NCI-H1092 treated with DMSO at 0.1 percent for 48 hours (cell line): ENCODE data around the gene PPP3R1.

Source experiments
- DNase-seq: peaks from one replicate; lab custom pipeline; 2025; lab: John Stamatoyannopoulos, UW

PPP3R1 gene

DNA sequence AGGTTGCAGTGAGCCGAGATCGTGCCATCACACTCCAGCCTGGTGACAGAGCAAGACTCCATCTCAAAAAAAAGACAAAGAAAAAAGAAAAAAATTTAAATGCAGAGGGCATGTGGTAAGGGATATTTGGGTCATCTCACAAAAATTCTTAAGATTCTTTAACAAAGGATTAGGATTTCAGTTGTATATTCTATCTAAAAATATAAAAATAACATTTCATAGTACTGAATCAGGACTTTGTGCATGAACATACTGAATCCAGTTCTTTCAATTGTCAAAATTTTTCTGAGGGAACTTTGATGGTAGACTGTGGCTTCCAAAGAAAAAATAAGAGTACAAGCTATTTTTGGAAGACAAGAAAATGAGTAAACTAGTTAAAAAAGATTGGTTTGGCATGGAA is 6.5 kb upstream of the PPP3R1 start:
- no peak for DNase-seq

GRCh38 chr2:68256093-68256450 is 3.7 kb upstream of the PPP3R1 start:
- no peak for DNase-seq

- DNase-seq = peak; percentile 21
These were observed 1.1 kb upstream of the PPP3R1 start for GRCh38 chr2:68253219-68254068.

DNA sequence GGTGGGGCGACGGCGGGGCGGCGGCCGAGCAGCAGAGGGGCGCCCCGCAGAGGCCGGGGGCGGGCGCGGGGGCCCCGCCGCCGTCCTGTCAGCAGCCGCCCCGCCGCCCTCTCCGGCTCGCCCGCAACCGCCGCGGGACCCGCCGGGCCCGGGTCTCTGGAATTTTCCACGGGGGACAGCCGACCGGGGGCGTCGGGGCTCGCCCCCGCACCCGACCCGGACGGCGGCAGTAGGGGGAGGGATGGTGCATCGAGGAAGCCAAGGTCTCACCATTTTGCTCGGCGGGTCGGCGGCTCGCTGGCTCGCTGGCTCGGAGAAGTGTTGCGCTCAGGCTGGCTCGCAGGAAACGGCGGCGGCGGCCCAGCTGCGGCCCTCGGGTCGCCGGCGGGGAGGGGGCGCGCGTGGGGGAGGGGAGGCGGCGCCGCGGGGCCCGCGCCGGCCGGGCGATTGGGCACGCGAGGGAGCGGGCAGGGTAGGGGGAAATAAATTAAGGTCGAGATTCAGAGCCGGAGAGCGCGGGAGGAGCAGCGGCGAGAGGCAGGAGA is 405 bp downstream of the PPP3R1 start:
- DNase-seq = no peak

DNA sequence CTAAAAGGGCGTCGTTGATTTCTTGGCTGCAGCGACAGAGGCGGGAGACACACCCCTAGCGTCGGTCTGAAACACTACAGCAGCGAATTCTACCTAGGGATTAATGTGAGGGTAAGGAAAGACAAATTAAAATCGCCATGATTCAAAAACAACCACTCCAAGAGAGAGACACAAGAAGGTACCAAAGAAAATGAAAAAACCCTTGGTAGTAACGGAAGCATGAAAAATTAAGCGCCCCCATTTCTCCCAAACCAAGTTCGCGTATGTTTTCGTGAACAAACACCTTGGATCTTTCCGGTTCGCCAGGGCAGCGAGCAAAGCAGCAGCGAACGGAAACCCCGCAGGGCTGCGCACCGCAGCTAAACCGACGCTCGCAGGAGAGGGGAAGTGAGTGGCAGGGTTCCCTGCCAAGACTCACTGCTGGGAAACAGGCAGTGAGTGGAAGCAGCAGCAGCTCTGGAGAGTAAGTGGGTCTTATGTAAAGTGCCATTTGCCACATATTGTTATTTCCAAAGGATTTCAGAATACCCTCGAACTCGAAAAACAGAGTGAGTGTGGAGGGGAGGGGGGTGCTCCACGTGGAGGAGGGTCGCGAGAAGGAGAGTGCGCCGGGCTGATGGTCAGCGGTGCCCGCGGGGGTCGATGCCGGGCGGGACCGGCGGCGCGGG is 1.0 kb downstream of the PPP3R1 start:
- DNase-seq = peak; percentile 79

DNA sequence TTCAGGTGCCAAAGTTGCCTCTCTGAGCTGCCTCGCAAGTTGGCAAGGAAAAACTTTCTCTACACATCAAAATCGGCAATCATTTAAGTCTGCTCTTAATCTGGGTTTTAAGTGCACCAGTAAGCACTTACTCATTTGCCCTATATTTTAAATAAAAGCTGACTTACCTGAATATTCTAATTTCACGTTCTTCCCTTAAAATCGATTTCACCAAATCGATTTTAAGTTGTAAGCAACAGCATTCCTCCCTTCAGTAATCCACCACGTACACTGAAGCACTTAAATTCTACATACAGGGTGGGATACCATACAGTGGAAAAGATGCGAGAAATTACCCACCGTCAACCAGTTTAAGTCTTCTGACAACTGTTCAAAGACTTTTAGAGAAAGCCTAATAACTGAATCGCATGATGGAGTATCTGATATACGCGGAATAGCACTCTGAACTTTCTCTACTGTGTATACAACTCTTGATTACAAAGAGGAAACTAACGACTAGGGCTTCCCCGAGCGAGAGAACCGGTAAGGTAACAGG is 1.6 kb downstream of the PPP3R1 start:
- no peak for DNase-seq

DNA sequence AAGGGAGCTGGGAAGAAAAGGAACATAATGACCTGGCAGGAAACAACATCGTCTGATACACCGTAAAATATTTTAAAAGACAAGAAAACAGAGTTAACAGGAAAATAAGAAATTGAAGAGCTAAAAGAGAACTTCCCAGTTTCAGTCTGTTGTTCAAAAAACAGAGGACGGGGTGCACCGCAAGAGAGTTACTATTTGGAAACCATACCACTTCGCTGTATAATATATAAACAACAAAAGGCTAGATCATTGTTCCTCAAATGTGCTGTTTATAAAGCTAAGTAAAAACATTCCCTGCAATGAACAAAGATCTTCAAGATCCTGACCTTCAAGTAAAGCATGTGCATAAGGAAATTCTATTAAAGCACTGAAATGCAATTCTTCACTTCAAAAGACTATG is 2.1 kb downstream of the PPP3R1 start:
- DNase-seq = no peak

DNA sequence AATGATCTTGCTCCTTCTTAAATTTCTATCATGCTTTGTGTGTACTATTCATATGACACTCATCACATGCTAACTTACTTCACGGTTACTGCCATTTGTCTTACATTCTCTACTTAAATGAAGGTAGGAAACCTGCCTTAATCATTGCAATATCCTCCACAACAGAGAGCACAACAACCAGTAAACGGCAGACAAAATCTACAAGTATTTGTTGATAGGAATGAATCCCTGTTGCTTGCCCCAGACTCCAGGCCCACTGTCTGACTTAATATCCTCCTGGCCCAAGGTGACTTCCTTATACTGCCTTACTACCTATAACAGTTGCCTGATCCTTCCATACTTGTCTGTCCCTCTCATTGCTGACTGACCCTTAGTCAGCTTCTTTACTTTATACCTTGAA is 3.5 kb downstream of the PPP3R1 start:
- no peak for DNase-seq

GRCh38 chr2:68248361-68248760 is 4.0 kb downstream of the PPP3R1 start:
- DNase-seq = no peak

GRCh38 chr2:68246396-68246795 is 5.9 kb downstream of the PPP3R1 start:
- DNase-seq = no peak

DNA sequence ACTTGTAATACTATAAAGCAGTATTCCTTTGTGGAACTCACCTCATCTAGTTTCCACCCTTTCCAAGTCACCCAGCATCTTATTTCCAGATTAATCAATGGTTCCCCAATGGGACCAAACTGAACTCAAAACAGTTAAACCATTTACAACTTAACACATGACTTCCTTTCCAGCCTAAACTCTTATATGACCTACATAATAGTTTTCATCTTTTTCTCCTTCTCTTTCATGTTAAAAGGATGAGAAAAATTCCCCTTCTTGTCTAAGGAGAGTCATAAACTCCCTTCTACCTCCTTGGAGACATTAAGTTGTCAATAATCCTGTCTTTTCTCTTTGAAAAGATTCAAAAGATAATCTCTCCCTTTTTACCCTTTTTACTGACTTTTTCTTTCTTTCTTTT is 6.7 kb downstream of the PPP3R1 start:
- no peak for DNase-seq

GRCh38 chr2:68245066-68245465 is 7.3 kb downstream of the PPP3R1 start:
- DNase-seq = no peak

GRCh38 chr2:68244456-68244855 is 7.9 kb downstream of the PPP3R1 start:
- no peak for DNase-seq

DNA sequence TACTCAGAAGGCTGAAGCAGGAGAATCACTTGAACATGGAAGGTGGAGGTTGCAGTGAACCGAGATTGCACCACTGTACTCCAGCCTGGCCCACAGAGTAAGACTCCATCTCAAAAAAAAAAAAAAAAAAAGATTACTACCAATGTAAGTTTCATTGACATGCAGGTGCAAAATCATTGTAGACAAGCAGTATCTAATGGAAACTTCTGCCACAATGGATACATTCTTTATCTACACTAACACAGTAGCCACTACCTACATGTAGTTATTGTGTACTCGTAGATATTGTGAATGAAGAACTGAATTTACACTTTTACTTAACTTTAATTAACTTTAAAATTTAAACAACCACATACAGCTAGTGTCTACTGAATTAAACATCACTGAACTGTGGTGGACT is 10.6 kb downstream of the PPP3R1 start:
- DNase-seq = no peak

GRCh38 chr2:68240446-68240845 is 11.9 kb downstream of the PPP3R1 start:
- no peak for DNase-seq

DNA sequence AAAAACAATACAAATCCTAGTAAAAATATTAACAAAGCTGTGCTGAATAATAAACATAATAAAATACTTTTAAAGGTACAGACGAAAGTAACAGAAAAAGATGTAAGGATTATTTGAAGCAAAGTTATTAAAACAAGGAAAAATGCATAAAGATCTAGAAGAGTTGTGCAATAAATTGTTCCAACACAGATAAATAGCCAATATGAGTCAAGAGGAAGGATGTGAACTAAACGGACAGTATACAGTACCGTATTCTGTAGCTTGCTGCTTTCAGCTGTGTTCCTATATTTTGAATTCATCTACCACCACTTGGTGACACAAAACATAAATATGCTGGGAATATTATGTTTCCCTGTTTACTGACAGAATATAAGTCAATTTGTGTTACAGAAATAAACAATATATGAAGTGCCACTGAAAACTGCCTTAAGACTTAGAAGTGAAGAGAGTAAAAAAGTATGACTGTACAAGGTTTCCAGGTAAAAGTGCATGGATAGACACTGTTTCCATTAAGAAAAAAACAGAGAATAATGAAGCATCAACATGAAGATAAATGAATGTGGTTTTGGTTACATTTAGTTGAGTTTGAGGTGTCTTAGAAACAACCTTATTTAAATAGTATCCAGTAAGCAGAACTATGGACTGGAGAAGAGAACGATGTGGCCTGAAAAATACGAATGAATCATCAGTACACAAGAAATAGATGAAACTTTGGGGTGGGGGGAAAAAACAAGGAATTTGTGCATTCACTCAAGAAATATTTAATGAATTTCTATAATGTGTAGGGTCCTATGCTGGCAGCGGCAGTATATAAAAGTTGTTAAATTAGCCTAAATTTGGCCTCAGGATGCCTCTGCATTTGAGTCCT is 13.1 kb downstream of the PPP3R1 start:
- DNase-seq = no peak

GRCh38 chr2:68237976-68238580 is 14.3 kb downstream of the PPP3R1 start:
- no peak for DNase-seq

GRCh38 chr2:68237404-68237803 is 14.9 kb downstream of the PPP3R1 start:
- DNase-seq = no peak

DNA sequence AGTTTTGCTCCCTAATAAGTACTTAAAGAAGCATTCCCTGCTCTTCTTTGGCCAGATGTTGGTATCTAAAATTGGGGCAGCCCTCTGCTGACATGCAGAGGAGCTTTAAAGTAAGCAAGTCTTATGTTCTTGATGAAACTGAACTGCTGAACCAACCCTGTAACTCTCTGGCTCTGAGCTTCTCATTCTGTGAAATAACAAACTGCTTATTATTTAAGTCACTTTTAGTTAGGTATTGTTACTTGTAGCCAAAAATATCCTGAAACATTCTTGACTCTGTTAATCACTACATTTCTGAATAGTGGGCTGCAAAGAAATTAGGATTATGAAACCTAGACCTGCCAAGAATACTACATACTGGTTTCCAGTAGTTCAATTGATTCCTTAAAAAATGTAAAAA is 15.5 kb downstream of the PPP3R1 start:
- DNase-seq = no peak

DNA sequence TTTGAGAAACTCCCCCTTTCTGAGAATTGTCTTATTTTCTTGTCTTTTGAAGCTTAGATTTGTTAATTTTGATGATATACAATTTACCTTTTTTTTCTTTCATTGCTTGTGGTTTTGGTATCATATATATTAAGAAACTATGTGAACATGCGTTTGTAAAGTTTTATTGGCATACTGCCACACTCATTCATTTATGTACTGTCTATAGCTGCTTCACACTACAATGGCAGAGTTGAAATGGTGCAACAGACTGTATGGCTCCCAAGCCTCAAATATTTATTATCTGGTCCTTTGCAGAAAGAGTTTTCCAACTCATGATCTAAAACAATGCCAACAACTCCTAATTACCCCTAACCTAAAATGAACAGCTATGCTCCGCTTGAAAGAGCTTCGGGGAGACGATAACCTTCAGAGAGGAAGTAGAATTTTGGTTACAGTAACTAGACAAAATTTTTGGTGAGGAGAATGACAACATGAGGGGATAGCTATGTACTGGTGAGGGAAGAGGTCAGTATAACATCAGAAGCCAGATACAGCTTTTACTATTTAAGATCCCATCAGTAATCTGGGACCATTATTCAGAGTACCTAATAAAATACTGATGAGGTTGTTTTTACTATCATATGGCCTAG is 16.1 kb downstream of the PPP3R1 start:
- DNase-seq = no peak

- no peak for DNase-seq
These were observed 17.2 kb downstream of the PPP3R1 start for GRCh38 chr2:68235090-68235489.
